ENCODE results near the gene KCNG3. TPM values are rescaled to one million over a fixed set of nuclear protein-coding genes. Genes with fewer than 3 reads are reported as not detected.

Gene KCNG3
- total RNA-seq, 1 donor from 2014 or later: 0.49 TPM

GRCh38 chr2:42436370-42436769, 57.4 kb downstream of the KCNG3 start:
- no peak for TF ChIP-seq CTCF (IDR thresholded peaks at IDR 0.05; ENCODE audit: partially characterized antibody, unreplicated experiment)
- Mint-ChIP-seq H3K27ac (ENCODE audit: unreplicated experiment) (no peak overlapping the region), H3K36me3 (ENCODE audit: unreplicated experiment) (no peaks in the 10 kb centered on the region), H3K4me3 (ENCODE audit: unreplicated experiment) (no peak overlapping the region), H3K4me1 (ENCODE audit: low read depth, unreplicated experiment) (no peaks in the 10 kb centered on the region), H3K27me3 (ENCODE audit: unreplicated experiment) (no peaks in the 10 kb centered on the region), H3K9me3 (ENCODE audit: unreplicated experiment) (no peaks in the 10 kb centered on the region)
- no peak for DNase-seq

DNA sequence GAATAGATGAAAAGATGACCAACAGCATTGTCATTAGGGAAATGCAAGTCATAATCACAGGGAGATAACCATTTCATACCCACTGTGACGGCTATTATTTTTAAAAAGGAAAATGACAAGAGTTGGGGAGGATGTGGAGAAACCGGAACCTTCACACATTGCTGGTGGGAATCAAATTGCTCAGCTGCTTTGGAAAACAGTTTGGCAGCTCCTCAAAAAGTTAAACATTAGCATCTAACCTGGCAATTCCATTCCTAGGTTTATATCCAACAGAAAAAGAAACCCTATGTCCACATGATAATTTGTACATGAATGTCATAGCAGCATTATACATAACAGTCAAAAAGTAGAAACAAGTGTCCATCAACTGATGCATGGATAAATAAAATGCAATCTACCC, 58.2 kb downstream of the KCNG3 start:
- no peak for DNase-seq
- TF ChIP-seq CTCF (IDR thresholded peaks at IDR 0.05; ENCODE audit: partially characterized antibody, unreplicated experiment): no peak
- no peak overlapping the region for H3K27ac Mint-ChIP-seq (ENCODE audit: unreplicated experiment)
- H3K4me3 Mint-ChIP-seq (ENCODE audit: unreplicated experiment): no peak overlapping the region
- no peaks in the 10 kb centered on the region for H3K27me3 Mint-ChIP-seq (ENCODE audit: unreplicated experiment)
- no peaks in the 10 kb centered on the region for H3K36me3 Mint-ChIP-seq (ENCODE audit: unreplicated experiment)
- no peaks in the 10 kb centered on the region for H3K9me3 Mint-ChIP-seq (ENCODE audit: unreplicated experiment)
- no peaks in the 10 kb centered on the region for H3K4me1 Mint-ChIP-seq (ENCODE audit: low read depth, unreplicated experiment)

DNA sequence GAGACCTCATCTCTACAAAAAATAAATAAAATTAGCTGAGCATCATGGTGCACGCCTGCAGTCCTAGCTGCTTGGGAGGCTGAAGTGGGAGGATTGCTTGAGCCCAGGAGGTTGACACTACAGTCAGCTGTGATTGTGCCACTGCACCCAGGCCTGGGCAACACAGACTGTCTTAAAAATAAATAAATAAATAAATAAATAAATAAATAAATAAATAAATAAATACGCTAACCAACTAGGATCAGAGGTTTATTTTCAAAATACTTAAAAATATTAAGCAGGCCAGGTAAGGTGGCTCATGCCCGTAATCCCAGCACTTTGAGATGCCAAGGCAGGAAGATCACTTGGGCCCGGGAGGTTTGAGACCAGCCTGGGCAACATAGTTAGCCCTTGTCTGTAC, 63.6 kb downstream of the KCNG3 start:
- no peaks in the 10 kb centered on the region for H3K36me3 Mint-ChIP-seq (ENCODE audit: unreplicated experiment)
- no peaks in the 10 kb centered on the region for H3K4me1 Mint-ChIP-seq (ENCODE audit: low read depth, unreplicated experiment)
- TF ChIP-seq CTCF (IDR thresholded peaks at IDR 0.05; ENCODE audit: partially characterized antibody, unreplicated experiment): no peak
- no peaks in the 10 kb centered on the region for H3K9me3 Mint-ChIP-seq (ENCODE audit: unreplicated experiment)
- no peak for DNase-seq
- H3K27me3 Mint-ChIP-seq (ENCODE audit: unreplicated experiment): no peaks in the 10 kb centered on the region
- H3K4me3 Mint-ChIP-seq (ENCODE audit: unreplicated experiment): no peak overlapping the region
- H3K27ac Mint-ChIP-seq (ENCODE audit: unreplicated experiment): no peak overlapping the region

GRCh38 chr2:42429352-42429751, 64.4 kb downstream of the KCNG3 start:
- no peaks in the 10 kb centered on the region for H3K27me3 Mint-ChIP-seq (ENCODE audit: unreplicated experiment)
- TF ChIP-seq CTCF (IDR thresholded peaks at IDR 0.05; ENCODE audit: partially characterized antibody, unreplicated experiment): no peak
- H3K27ac Mint-ChIP-seq (ENCODE audit: unreplicated experiment): no peak overlapping the region
- H3K4me3 Mint-ChIP-seq (ENCODE audit: unreplicated experiment): no peak overlapping the region
- DNase-seq: no peak
- no peaks in the 10 kb centered on the region for H3K36me3 Mint-ChIP-seq (ENCODE audit: unreplicated experiment)
- no peaks in the 10 kb centered on the region for H3K4me1 Mint-ChIP-seq (ENCODE audit: low read depth, unreplicated experiment)
- no peaks in the 10 kb centered on the region for H3K9me3 Mint-ChIP-seq (ENCODE audit: unreplicated experiment)

GRCh38 chr2:42425697-42426096, 68.1 kb downstream of the KCNG3 start:
- no peak for DNase-seq
- no peak overlapping the region for H3K27ac Mint-ChIP-seq (ENCODE audit: unreplicated experiment)
- no peaks in the 10 kb centered on the region for H3K36me3 Mint-ChIP-seq (ENCODE audit: unreplicated experiment)
- no peaks in the 10 kb centered on the region for H3K9me3 Mint-ChIP-seq (ENCODE audit: unreplicated experiment)
- H3K4me3 Mint-ChIP-seq (ENCODE audit: unreplicated experiment): no peak overlapping the region
- no peaks in the 10 kb centered on the region for H3K27me3 Mint-ChIP-seq (ENCODE audit: unreplicated experiment)
- no peak for TF ChIP-seq CTCF (IDR thresholded peaks at IDR 0.05; ENCODE audit: partially characterized antibody, unreplicated experiment)
- H3K4me1 Mint-ChIP-seq (ENCODE audit: low read depth, unreplicated experiment): no peaks in the 10 kb centered on the region
